A549 (cell line): ENCODE results near the gene CSAD. TPM values are rescaled to one million over a fixed set of nuclear protein-coding genes. Genes with fewer than 3 reads are reported as not detected.

Source experiments
- ATAC-seq, 2 experiments: fragments of 200-7000 bp in 1 of 2; fragments of >200 bp in 1 of 2; cut with Nextera tagmentation in 1 of 2; cut with Tn5 transposase in 1 of 2; 3 replicates each; pipeline versions ENCODE4 v1.8.0 to v1.9.1; 2018 to 2020; ENCODE audit warnings: mild to moderate bottlenecking in 1 of 2, moderate library complexity in 1 of 2
- CTCF ChIA-PET: fragments of 300-600 bp; sonication (Branson Sonifier 250); formaldehyde crosslinking; extraction: SDS; loops from one replicate; lab custom pipeline; 2021; ENCODE audit warnings: antibody characterized with exemption, inconsistent platforms; lab: Yijun Ruan, JAX
- POLR2A ChIA-PET: fragments of 350-600 bp; formaldehyde crosslinking; extraction: SDS; loops from one replicate; lab custom pipeline; 2021; ENCODE audit warnings: antibody characterized with exemption, inconsistent platforms; lab: Yijun Ruan, JAX
- DNase-seq, 2 experiments: peaks; one replicate each; pipeline versions ENCODE4 v3.0.0 to v3.0.0-alpha.2; 2011 to 2016; ENCODE audit warnings: low read depth in 1 of 2, low spot score in 1 of 2
- FAIRE-seq: peaks from 2 replicates; lab custom pipeline; 2011; peaks lifted over from hg19 to GRCh38; lab: Jason Lieb, UNC
- H3K27ac ChIP-seq, 2 experiments: fragments of >200 bp; sonication (Bioruptor Twin); formaldehyde crosslinking; 3 replicates each; pipeline ENCODE4 v1.5.1; 2016 to 2017
- H3K4me1 ChIP-seq: fragments of >200 bp; sonication (Bioruptor Twin); formaldehyde crosslinking; 3 replicates; pipeline ENCODE4 v1.6.1; 2016
- H3K4me2 ChIP-seq: fragments of >200 bp; sonication (Bioruptor Twin); formaldehyde crosslinking; 3 replicates; pipeline ENCODE4 v1.6.1; 2016
- H3K4me3 ChIP-seq: fragments of >200 bp; sonication (Bioruptor Twin); formaldehyde crosslinking; 3 replicates; pipeline ENCODE4 v1.5.1; 2016
- H3K9me3 ChIP-seq: fragments of >200 bp; sonication (Bioruptor Twin); formaldehyde crosslinking; 3 replicates; pipeline ENCODE4 v1.6.1; 2016
- BCL3 ChIP-seq: fragments of >200 bp; sonication (Bioruptor Twin); formaldehyde crosslinking; IDR thresholded peaks from 3 replicates; pipeline ENCODE4 v1.6.1; 2016
- CBX8 ChIP-seq: fragments of 200-600 bp; sonication (generic); IDR thresholded peaks from 2 replicates; pipeline ENCODE4 v1.6.1; 2016
- EHMT2 ChIP-seq: fragments of 200-600 bp; sonication (generic); IDR thresholded peaks from 2 replicates; pipeline ENCODE4 v1.6.1; 2016; ENCODE audit warnings: antibody characterized with exemption, low read depth, mild to moderate bottlenecking, moderate library complexity
- ELK1 ChIP-seq: fragments of 150-350 bp; IDR thresholded peaks from 2 replicates; pipeline ENCODE4 v1.6.1; 2014; ENCODE audit warnings: low read depth, mild to moderate bottlenecking, low read length
- ESRRA ChIP-seq: fragments of 150-350 bp; IDR thresholded peaks from 2 replicates; pipeline ENCODE4 v1.6.1; 2014; ENCODE audit warnings: mild to moderate bottlenecking, low read length, borderline replicate concordance
- FOSL2 ChIP-seq, 2 experiments: fragments of 450-650 bp in 1 of 2; fragments of >200 bp in 1 of 2; sonication (Bioruptor Twin) in 1 of 2; formaldehyde crosslinking; IDR thresholded peaks; 2 replicates each; pipeline versions ENCODE4 v1.5.0 to v1.6.1; 2016 to 2020; ENCODE audit warnings: mild to moderate bottlenecking in 1 of 2, moderate library complexity in 1 of 2
- HOXB13 ChIP-seq: fragments of 250-450 bp; sonication (Bioruptor Pico); IDR thresholded peaks from 2 replicates; pipeline ENCODE4 v1.5.0; 2020; ENCODE audit warnings: low read depth, mild to moderate bottlenecking, moderate library complexity
- HOXB5 ChIP-seq: fragments of 250-450 bp; sonication (Bioruptor Pico); IDR thresholded peaks from 2 replicates; pipeline ENCODE4 v1.5.0; 2020; ENCODE audit warnings: mild to moderate bottlenecking, moderate library complexity
- MAFK ChIP-seq: fragments of 450-650 bp; IDR thresholded peaks from 2 replicates; pipeline ENCODE4 v1.6.1; 2014; ENCODE audit not compliant: partially characterized antibody
- MAZ ChIP-seq: fragments of 150-350 bp; IDR thresholded peaks from 2 replicates; pipeline ENCODE4 v1.6.1; 2014; ENCODE audit warnings: antibody characterized with exemption, low read depth, low read length, borderline replicate concordance
- MYC ChIP-seq: IDR thresholded peaks from 2 replicates; pipeline ENCODE4 v1.6.1; 2012; ENCODE audit warnings: mild to moderate bottlenecking, inconsistent platforms, low read length, improper control_type of control experiment, borderline replicate concordance
- NFE2L2 ChIP-seq: fragments of 150-350 bp; conservative IDR thresholded peaks from 2 replicates; pipeline ENCODE4 v1.6.1; 2014; ENCODE audit warnings: low read length
- NR3C1 ChIP-seq: fragments of >200 bp; sonication (Bioruptor Twin); formaldehyde crosslinking; IDR thresholded peaks from 3 replicates; pipeline ENCODE4 v1.6.1; 2017
- PBX3 ChIP-seq: IDR thresholded peaks from 2 replicates; pipeline ENCODE4 v1.6.1; 2012
- POLR2AphosphoS2 ChIP-seq: conservative IDR thresholded peaks from 2 replicates; pipeline ENCODE4 v1.6.1; 2012; ENCODE audit warnings: low read length, improper control_type of control experiment, inconsistent platforms
- RAD21 ChIP-seq, 2 experiments: fragments of >200 bp in 1 of 2; sonication (Bioruptor Twin) in 1 of 2; formaldehyde crosslinking in 1 of 2; IDR thresholded peaks in 1 of 2; conservative IDR thresholded peaks in 1 of 2; 2 replicates in 1 of 2; 3 replicates in 1 of 2; pipeline ENCODE4 v1.6.1; 2012 to 2018; ENCODE audit warnings: inconsistent platforms in 1 of 2
- REST ChIP-seq: fragments of 200-600 bp; sonication (generic); IDR thresholded peaks from 2 replicates; pipeline ENCODE4 v1.6.1; 2016; ENCODE audit warnings: antibody characterized with exemption, mild to moderate bottlenecking, moderate library complexity
- SMC3 ChIP-seq: fragments of >200 bp; sonication (Bioruptor Twin); formaldehyde crosslinking; IDR thresholded peaks from 3 replicates; pipeline ENCODE4 v1.6.1; 2018; ENCODE audit warnings: inconsistent platforms
- SREBF2 ChIP-seq: fragments of 450-650 bp; IDR thresholded peaks from 2 replicates; pipeline ENCODE4 v1.6.1; 2014; ENCODE audit warnings: mild to moderate bottlenecking, moderate library complexity
- TFCP2L1 ChIP-seq: fragments of 250-450 bp; sonication (Bioruptor Pico); IDR thresholded peaks from 2 replicates; pipeline ENCODE4 v1.5.0; 2021; ENCODE audit warnings: mild to moderate bottlenecking
- ZC3H11A ChIP-seq: fragments of 450-650 bp; IDR thresholded peaks from 2 replicates; pipeline ENCODE4 v1.6.1; 2014; ENCODE audit warnings: antibody characterized with exemption, mild to moderate bottlenecking
- ZFP36 ChIP-seq: fragments of 450-650 bp; IDR thresholded peaks from 2 replicates; pipeline ENCODE4 v1.6.1; 2014; ENCODE audit warnings: borderline replicate concordance; ENCODE audit not compliant: partially characterized antibody
- WGBS: methylation state at CpG from one replicate; pipeline ENCODE4 v1.1.6; 2017; ENCODE audit errors: missing lambda C conversion rate; 5-methylcytosine and 5-hydroxymethylcytosine counted together
- polyA plus RNA-seq, 4 experiments: library from polyadenylated mRNA; depleted of rRNA in 3 of 4; stranded (reverse); fragments of >200 nt; fragmentation: RNase III in 1 of 4; extraction: RNeasy Plus Mini Kit Qiagen cat#74134 plus additional on column Dnase treatment in 1 of 4; gene quantifications; 2 replicates in 3 of 4; 3 replicates in 1 of 4; pipeline ENCODE4 v1.2.3, GENCODE V29; 2011 to 2017

The CSAD gene
- polyA plus RNA-seq, 2 of the 4 experiments (the other 2 are of a cell fraction): 14.5 to 16.5 TPM

- WGBS: 87% methylated on average over 14 of the region's 14 CpGs
- FAIRE-seq (no peak), DNase-seq (no peak), ATAC-seq (no peak)
- H3K4me3 ChIP-seq: no peak overlapping the region
- TF ChIP-seq SREBF2 (no peak), ZFP36 (no peak), ESRRA (no peak), BCL3 (no peak), MAFK (no peak), EHMT2 (no peak), SMC3 (no peak), PBX3 (no peak), RAD21 (conservative IDR thresholded peaks at IDR 0.05 in 1 of 2, IDR thresholded peaks at IDR 0.05 in 1 of 2) (no peak), FOSL2 (IDR thresholded peaks at IDR 0.05) (no peak), FOSL2 (CRISPR knock-in tag; IDR thresholded peaks at IDR 0.05) (no peak), CBX8 (no peak), NFE2L2 (no peak), HOXB5 (no peak)
- H3K27ac ChIP-seq: no peak overlapping the region
- ChIA-PET POLR2A (interaction anchor here (2.8 kb wide), 1 partner anchor 16 kb away, joined by 13 read pairs; the partner anchor contains the start of genes CSAD and ZNF740), CTCF (interaction anchor here (1.4 to 36.2 kb wide), 10 partner anchors 15 to 141 kb away, joined by 3 to 1046 read pairs (median 75); partner anchors contain the start of genes CSAD, ITGB7, MYG1 and PFDN5)
- no peaks in the 10 kb centered on the region for H3K9me3 ChIP-seq
- H3K4me2 ChIP-seq: no peak overlapping the region
- H3K4me1 ChIP-seq: peaks cover 26% of the 10 kb centered on the region
Observed at GRCh38 chr12:53196486-53196885, 15.8 kb upstream of the CSAD start.

GRCh38 chr12:53195516-53196420 is 15.0 kb upstream of the CSAD start:
- H3K4me3 ChIP-seq: no peak overlapping the region
- TF ChIP-seq NR3C1: no peak
- H3K4me1 ChIP-seq: peaks cover 26% of the 10 kb centered on the region
- no peak overlapping the region for H3K4me2 ChIP-seq
- ChIA-PET CTCF (interaction anchor here (0.7 to 36.2 kb wide), 11 partner anchors 15 to 148 kb away, joined by 3 to 1046 read pairs (median 9); partner anchors contain the start of genes CSAD, ITGB7, MYG1 and PFDN5), POLR2A (interaction anchor here (0.6 to 2.0 kb wide), 5 partner anchors 15 to 130 kb away, joined by 3 to 9 read pairs (median 4); partner anchors contain the start of genes CSAD, SPRYD3 and ZNF740)
- 89% methylated on average over 10 of the region's 10 CpGs for WGBS
- H3K9me3 ChIP-seq: no peaks in the 10 kb centered on the region
- FAIRE-seq: no peak
- no peak for ATAC-seq
- DNase-seq: no peak
- H3K27ac ChIP-seq: no peak overlapping the region

- WGBS: 96% methylated on average over 1 of the region's 1 CpG
- H3K4me2 ChIP-seq: no peak overlapping the region
Observed at GRCh38 chr12:53194973-53195372, 14.2 kb upstream of the CSAD start.

More at GRCh38 chr12:53194973-53195372, 14.2 kb upstream of the CSAD start:
- CTCF ChIA-PET: interaction anchor here (0.5 to 36.2 kb wide), 11 partner anchors 14 to 174 kb away, joined by 3 to 1046 read pairs (median 9); partner anchors contain the start of genes CSAD, ITGB7, MYG1 and PFDN5
- TF ChIP-seq ZC3H11A: no peak
- 0 out of 2 replicates have a peak, but pooled peaks have one; percentile 34 for TF ChIP-seq REST
- TF ChIP-seq MYC: no peak
- TF ChIP-seq ELK1: no peak
- no peak for TF ChIP-seq TFCP2L1 (CRISPR knock-in tag)
- no peak for TF ChIP-seq MAZ
- no peak for TF ChIP-seq POLR2AphosphoS2
- TF ChIP-seq HOXB13: no peak
- TF ChIP-seq, all 56 proteins: peak for 1
- peaks cover 32% of the 10 kb centered on the region for H3K4me1 ChIP-seq
- DNase-seq (no peak), FAIRE-seq (no peak), ATAC-seq (no peak)
- no peak overlapping the region for H3K4me3 ChIP-seq
- POLR2A ChIA-PET: interaction anchor here (0.6 to 2.0 kb wide), 5 partner anchors 15 to 129 kb away, joined by 3 to 9 read pairs (median 4); partner anchors contain the start of genes CSAD, SPRYD3 and ZNF740
- no peak overlapping the region for H3K27ac ChIP-seq
- H3K9me3 ChIP-seq: no peaks in the 10 kb centered on the region
